Kidney (tissue), 14 donors: Measurements from ENCODE around the gene IQCK. TPM values are rescaled to one million over a fixed set of nuclear protein-coding genes. Genes with fewer than 3 reads are reported as not detected.

Experiments
- DNase-seq, 5 donors: peaks; one replicate each; pipeline ENCODE4 v3.0.0-alpha.2; 2013 to 2020
- FAIRE-seq: peaks from 2 replicates; lab custom pipeline; 2012; peaks lifted over from hg19 to GRCh38; lab: Jason Lieb, UNC
- H3K27ac ChIP-seq, 2 donors: one replicate each; pipeline ENCODE4 v1.7.0; 2013; ENCODE audit warnings: low read depth in 2 of 2, low read length in 2 of 2, inconsistent platforms in 1 of 2
- H3K27me3 ChIP-seq: one replicate; pipeline ENCODE4 v1.7.1; 2013; ENCODE audit warnings: low read length, inconsistent platforms; ENCODE audit not compliant: control insufficient read depth, insufficient read depth
- H3K36me3 ChIP-seq, 3 donors: one replicate each; pipeline versions ENCODE4 v1.7.0 to v1.7.1; 2013; ENCODE audit warnings: low read length in 3 of 3, control low read depth in 1 of 3, inconsistent platforms in 1 of 3; ENCODE audit not compliant: insufficient read depth in 3 of 3, control insufficient read depth in 2 of 3
- H3K4me1 ChIP-seq, 3 donors: one replicate each; pipeline versions ENCODE4 v1.7.0 to v1.7.1; 2013; ENCODE audit warnings: low read length in 3 of 3, inconsistent platforms in 1 of 3, low read depth in 1 of 3; ENCODE audit not compliant: control insufficient read depth in 2 of 3, insufficient read depth in 2 of 3
- H3K4me3 ChIP-seq, 3 donors: one replicate each; pipeline versions ENCODE4 v1.7.0 to v1.8.1; 2013; ENCODE audit warnings: low read length in 3 of 3, control low read depth in 1 of 3, inconsistent platforms in 1 of 3
- H3K9ac ChIP-seq, 3 donors: one replicate each; pipeline versions ENCODE4 v1.7.0 to v1.7.1; 2013; ENCODE audit warnings: low read length in 3 of 3, control low read depth in 1 of 3, inconsistent platforms in 1 of 3
- H3K9me3 ChIP-seq, 3 donors: one replicate each; pipeline versions ENCODE4 v1.7.0 to v1.7.1; 2013; ENCODE audit warnings: low read length in 3 of 3, control low read depth in 1 of 3, inconsistent platforms in 1 of 3; ENCODE audit not compliant: control insufficient read depth in 2 of 3, insufficient read depth in 1 of 3
- intact Hi-C: fragments of 100-400 bp; cut with DNase I; formaldehyde crosslinking; loops from one replicate; pipeline ENCODE4 v1.11.1; 2022
- polyA plus RNA-seq: library from polyadenylated mRNA; stranded (reverse); fragments of 350-450 nt; fragmentation: Illumina TruSeq; extraction: RNeasy Lipid Tissue Mini Kit (QIAGEN cat#74804); gene quantifications from one replicate; pipeline ENCODE4 v1.2.3, GENCODE V29; 2014; ENCODE audit warnings: low read depth, low replicate concordance; ENCODE audit not compliant: insufficient read depth
- total RNA-seq: library from RNA; stranded (reverse); fragmentation: NEBNext Ultra II Directional; extraction: Animal tissue kit (Norgen Biotek cat#: 25700); gene quantifications from one replicate; pipeline ENCODE4 v1.2.1, GENCODE V29; 2021
- TF ChIP-seq, protein P1 (sequence below): IDR thresholded peaks from 3 replicates; pipeline ENCODE4 v1.5.1; 2012; ENCODE audit warnings: mild to moderate bottlenecking, moderate library complexity, borderline replicate concordance; ENCODE audit not compliant: insufficient read depth; ENCODE audit errors: extremely low read depth
- donor health status: control.
- donor health status: control.
- donor health status: control.
- donor health status: control.
- donor health status: control.
- donor health status: DM: yes; HTN: yes; CAD: no.
- donor health status: Normal renal cell carcinoma (clear cell type).

Gene IQCK
- total and polyA plus RNA-seq, 2 donors from 2014 or later, result 35.4 to 38.1 TPM

DNA sequence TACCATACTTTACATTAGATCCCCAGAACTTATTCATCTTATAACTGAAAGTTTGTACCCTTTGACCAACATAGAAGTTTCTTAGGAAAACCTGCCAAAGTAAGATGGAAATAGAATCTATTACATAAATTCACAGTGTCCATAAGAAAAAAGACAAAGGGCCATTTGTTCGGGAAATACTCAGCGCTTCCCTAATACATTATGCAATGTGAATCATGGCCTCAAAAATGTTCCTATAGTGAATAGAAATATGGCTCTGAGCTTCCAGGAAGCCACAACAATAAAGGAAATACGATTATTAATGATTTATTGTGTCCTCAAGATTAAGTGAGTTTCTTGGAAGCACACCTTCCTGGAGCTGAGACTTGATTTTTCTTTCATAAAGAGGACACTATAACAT is 115.1 kb downstream of the IQCK start:
- intact Hi-C loops, result no loop called here
- Histone ChIP-seq H3K4me3 (no peak overlapping the region), H3K36me3 (no peaks in the 10 kb centered on the region), H3K9me3 (no peaks in the 10 kb centered on the region), H3K4me1 (peaks cover 0 to 6% (median 5%) of the 10 kb centered on the region in 3 donors), H3K27ac (no peak overlapping the region), H3K27me3 (no peaks in the 10 kb centered on the region), H3K9ac (no peak overlapping the region)
- FAIRE-seq (no peak), DNase-seq (no peak)
- TF ChIP-seq, protein P1, sequence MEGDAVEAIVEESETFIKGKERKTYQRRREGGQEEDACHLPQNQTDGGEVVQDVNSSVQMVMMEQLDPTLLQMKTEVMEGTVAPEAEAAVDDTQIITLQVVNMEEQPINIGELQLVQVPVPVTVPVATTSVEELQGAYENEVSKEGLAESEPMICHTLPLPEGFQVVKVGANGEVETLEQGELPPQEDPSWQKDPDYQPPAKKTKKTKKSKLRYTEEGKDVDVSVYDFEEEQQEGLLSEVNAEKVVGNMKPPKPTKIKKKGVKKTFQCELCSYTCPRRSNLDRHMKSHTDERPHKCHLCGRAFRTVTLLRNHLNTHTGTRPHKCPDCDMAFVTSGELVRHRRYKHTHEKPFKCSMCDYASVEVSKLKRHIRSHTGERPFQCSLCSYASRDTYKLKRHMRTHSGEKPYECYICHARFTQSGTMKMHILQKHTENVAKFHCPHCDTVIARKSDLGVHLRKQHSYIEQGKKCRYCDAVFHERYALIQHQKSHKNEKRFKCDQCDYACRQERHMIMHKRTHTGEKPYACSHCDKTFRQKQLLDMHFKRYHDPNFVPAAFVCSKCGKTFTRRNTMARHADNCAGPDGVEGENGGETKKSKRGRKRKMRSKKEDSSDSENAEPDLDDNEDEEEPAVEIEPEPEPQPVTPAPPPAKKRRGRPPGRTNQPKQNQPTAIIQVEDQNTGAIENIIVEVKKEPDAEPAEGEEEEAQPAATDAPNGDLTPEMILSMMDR, result no peak

DNA sequence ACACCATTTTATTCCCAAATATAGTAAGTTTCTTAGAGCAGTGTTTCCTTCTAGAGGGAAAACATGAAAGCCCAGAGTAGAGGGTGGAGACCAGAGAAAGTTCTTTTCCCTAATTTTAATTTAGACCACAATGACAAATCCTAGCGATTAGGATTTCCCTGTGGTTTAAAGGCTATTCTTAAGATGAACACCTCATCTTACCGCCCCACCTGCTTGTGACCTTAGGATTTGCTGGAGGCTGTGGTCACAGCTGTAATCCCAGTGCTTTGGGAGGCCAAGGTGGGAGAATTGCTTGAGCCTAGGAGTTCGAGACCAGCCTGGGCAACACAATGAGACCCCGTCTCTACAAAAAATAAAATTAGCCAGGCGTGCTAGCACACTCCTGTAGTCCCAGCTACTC is 115.5 kb downstream of the IQCK start:
- intact Hi-C loops, result no loop called here
- H3K27ac ChIP-seq, result no peak overlapping the region
- no peak for FAIRE-seq
- H3K27me3 ChIP-seq, result no peaks in the 10 kb centered on the region
- peaks cover 0 to 6% (median 5%) of the 10 kb centered on the region in 3 donors for H3K4me1 ChIP-seq
- TF ChIP-seq, protein P1, result no peak
- no peaks in the 10 kb centered on the region for H3K9me3 ChIP-seq
- H3K4me3 ChIP-seq, result no peak overlapping the region
- no peaks in the 10 kb centered on the region for H3K36me3 ChIP-seq
- no peak overlapping the region for H3K9ac ChIP-seq
- no peak for DNase-seq

GRCh38 chr16:19835196-19835595 is 117.1 kb downstream of the IQCK start:
- TF ChIP-seq, protein P1, result no peak
- Histone ChIP-seq H3K36me3 (no peaks in the 10 kb centered on the region), H3K27ac (no peak overlapping the region), H3K27me3 (no peaks in the 10 kb centered on the region), H3K9ac (no peak overlapping the region), H3K4me1 (peaks cover 0 to 6% (median 2%) of the 10 kb centered on the region in 3 donors), H3K9me3 (no peaks in the 10 kb centered on the region), H3K4me3 (no peak overlapping the region)
- intact Hi-C loops, result no loop called here
- no peak for FAIRE-seq
- DNase-seq, result no peak

DNA sequence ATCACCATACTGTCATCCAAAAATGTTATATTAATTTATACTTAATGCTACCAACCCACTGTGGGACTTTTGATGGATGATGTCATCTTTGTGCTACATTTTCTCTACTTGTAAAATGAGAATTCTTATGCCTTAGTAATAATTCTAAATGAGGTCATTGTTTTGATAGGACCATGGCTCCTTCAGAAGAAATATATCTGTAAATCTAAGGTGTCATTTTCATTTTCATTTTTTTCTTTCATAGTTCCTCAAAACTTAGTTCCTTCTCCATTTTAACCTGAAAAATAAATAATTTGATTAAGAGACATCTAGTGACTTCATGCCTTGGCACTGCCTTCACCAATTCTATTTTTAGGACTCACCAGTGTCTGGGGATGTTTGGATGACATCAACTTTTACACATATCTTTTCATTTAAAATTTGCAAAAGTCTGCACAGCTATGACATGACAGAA is 117.9 kb downstream of the IQCK start:
- Histone ChIP-seq H3K27me3 (no peaks in the 10 kb centered on the region), H3K9ac (no peak overlapping the region), H3K9me3 (no peaks in the 10 kb centered on the region), H3K4me1 (peaks cover 0 to 6% (median 0%) of the 10 kb centered on the region in 3 donors), H3K27ac (no peak overlapping the region), H3K4me3 (no peak overlapping the region), H3K36me3 (no peaks in the 10 kb centered on the region)
- intact Hi-C loops, result no loop called here
- TF ChIP-seq, protein P1, result no peak
- no peak for FAIRE-seq
- DNase-seq, result no peak
